K562 (cell line): Measurements from ENCODE around the gene LCN12. TPM values are rescaled to one million over a fixed set of nuclear protein-coding genes. Genes with fewer than 3 reads are reported as not detected.
A peak's percentile ranks its signal among the peaks of the same experiment; 100 is the strongest.

Source experiments
- ARID4B ChIP-seq: sonication (generic); formaldehyde crosslinking; IDR thresholded peaks from 2 replicates; pipeline ENCODE4 v1.8.0; 2022; ENCODE audit warnings: mild to moderate bottlenecking, missing genetic modification reagents
- EGR1 ChIP-seq: fragments of 450-650 bp; conservative IDR thresholded peaks from 2 replicates; pipeline ENCODE4 v1.6.1; 2017; ENCODE audit warnings: mild to moderate bottlenecking
- ELK3 ChIP-seq: fragments of 450-650 bp; formaldehyde crosslinking; IDR thresholded peaks from 2 replicates; pipeline ENCODE4 v1.4.0; 2020; ENCODE audit warnings: mild to moderate bottlenecking
- ETS1 ChIP-seq: conservative IDR thresholded peaks from 2 replicates; pipeline ENCODE4 v1.6.1; 2011; ENCODE audit warnings: low read depth, mild to moderate bottlenecking, low read length; ENCODE audit not compliant: control insufficient read depth
- HMBOX1 ChIP-seq: sonication (generic); IDR thresholded peaks from 2 replicates; pipeline ENCODE4 v1.6.1; 2016
- PTBP1 ChIP-seq: fragments of 200-400 bp; formaldehyde crosslinking; IDR thresholded peaks from 2 replicates; pipeline ENCODE4 v1.6.1; 2017; ENCODE audit warnings: low read depth, low read length
- TBL1XR1 ChIP-seq, 2 experiments: IDR thresholded peaks; 2 replicates each; pipeline ENCODE4 v1.6.1; 2012; ENCODE audit warnings: improper control_type of control experiment in 2 of 2, low read length in 2 of 2, mild to moderate bottlenecking in 1 of 2
- XRCC3 ChIP-seq: fragments of 450-650 bp; IDR thresholded peaks from 2 replicates; pipeline ENCODE4 v1.6.1; 2017; ENCODE audit warnings: mild to moderate bottlenecking, moderate library complexity
- ZEB2 ChIP-seq: fragments of 450-650 bp; IDR thresholded peaks from 2 replicates; pipeline ENCODE4 v1.6.1; 2016
- polyA plus RNA-seq, 8 experiments: library from polyadenylated mRNA; depleted of rRNA in 4 of 8; stranded (reverse) in 5 of 8; unstranded in 3 of 8; fragments of >200 nt; fragmentation: Nextera tagmentation in 2 of 8; fragmentation: Illumina TruSeq in 1 of 8; extraction: Ambion mirVana in 2 of 8; extraction: Trizol in 1 of 8; gene quantifications; 2 replicates each; pipeline versions ENCODE4 v1.2.1 to v1.2.3, GENCODE V29; 2011 to 2014; ENCODE audit warnings: inconsistent platforms in 1 of 8, missing spikeins in 1 of 8
- total RNA-seq, 7 experiments: library from RNA; depleted of rRNA in 6 of 7; stranded (reverse); fragments of >200 nt in 6 of 7; fragmentation: Illumina TruSeq in 2 of 7; extraction: Trizol in 2 of 7; gene quantifications; 2 replicates each; pipeline versions ENCODE4 v1.2.1 to v1.2.3, GENCODE V29; 2011 to 2021; ENCODE audit warnings: low replicate concordance in 1 of 7
- TF ChIP-seq, protein P1 (sequence below), 2 experiments: IDR thresholded peaks; 2 replicates each; pipeline ENCODE4 v1.6.1; 2011; ENCODE audit warnings: borderline replicate concordance in 1 of 2, control low read depth in 1 of 2, low read depth in 1 of 2, low read length in 1 of 2, mild to moderate bottlenecking in 1 of 2, mixed read lengths in 1 of 2, moderate library complexity in 1 of 2; ENCODE audit not compliant: insufficient read depth in 1 of 2, insufficient read length in 1 of 2, poor library complexity in 1 of 2, severe bottlenecking in 1 of 2; ENCODE audit errors: extremely low read depth in 1 of 2
- TF ChIP-seq, protein P2 (sequence below): fragments of 250-450 bp; sonication (Bioruptor Pico); IDR thresholded peaks from 2 replicates; pipeline ENCODE4 v1.9.0; 2021; ENCODE audit warnings: mild to moderate bottlenecking, inconsistent platforms

Gene LCN12
- total and polyA plus RNA-seq, 9 of the 15 experiments (the other 6 are each of a cell fraction or from before 2014, with no cell fraction given), result 0.05 TPM; not detected in 8

DNA sequence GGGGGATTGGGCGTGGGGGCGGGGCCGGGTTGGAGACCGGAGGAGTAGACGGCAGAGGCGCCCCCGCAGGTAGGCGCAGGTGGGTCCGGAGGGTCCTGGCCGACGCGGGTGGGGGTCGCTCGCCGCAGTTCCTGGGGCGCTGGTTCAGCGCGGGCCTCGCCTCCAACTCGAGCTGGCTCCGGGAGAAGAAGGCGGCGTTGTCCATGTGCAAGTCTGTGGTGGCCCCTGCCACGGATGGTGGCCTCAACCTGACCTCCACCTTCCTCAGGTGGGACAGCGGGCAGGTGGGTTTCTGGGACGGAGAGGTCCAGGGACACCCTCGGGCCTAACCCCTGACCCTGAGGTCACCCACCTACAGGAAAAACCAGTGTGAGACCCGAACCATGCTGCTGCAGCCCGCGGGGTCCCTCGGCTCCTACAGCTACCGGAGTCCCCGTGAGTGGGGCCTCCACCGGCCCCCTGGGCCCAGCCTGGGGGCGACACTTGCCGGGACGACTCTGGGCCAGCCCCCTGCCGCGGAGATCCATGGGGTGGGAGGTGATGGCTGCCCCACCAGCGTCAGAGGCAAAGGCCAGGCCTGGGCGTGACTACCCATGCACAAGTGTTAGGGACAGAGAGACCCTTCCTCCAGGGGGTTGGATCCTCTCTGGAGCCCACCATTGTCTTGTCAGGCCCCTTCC is 26.9 kb downstream of the LCN12 start (continued):
- TF ChIP-seq, protein P1, sequence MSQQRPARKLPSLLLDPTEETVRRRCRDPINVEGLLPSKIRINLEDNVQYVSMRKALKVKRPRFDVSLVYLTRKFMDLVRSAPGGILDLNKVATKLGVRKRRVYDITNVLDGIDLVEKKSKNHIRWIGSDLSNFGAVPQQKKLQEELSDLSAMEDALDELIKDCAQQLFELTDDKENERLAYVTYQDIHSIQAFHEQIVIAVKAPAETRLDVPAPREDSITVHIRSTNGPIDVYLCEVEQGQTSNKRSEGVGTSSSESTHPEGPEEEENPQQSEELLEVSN (IDR thresholded peaks at IDR 0.05; ENCODE audit: borderline replicate concordance in 1 of 2, extremely low read depth in 1 of 2, insufficient read depth in 1 of 2, insufficient read length in 1 of 2, low read depth in 1 of 2, low read length in 1 of 2, poor library complexity in 1 of 2, severe bottlenecking in 1 of 2), result peak in 1 of 2 experiments; percentile 44
- TF ChIP-seq ELK3 (CRISPR knock-in tag), result no peak
- no peak for TF ChIP-seq HMBOX1
- TF ChIP-seq PTBP1, result no peak
- TF ChIP-seq ARID4B, result 0 out of 2 replicates have a peak, but pooled peaks have one; percentile 22
- TF ChIP-seq ZEB2, result peak; percentile 65
- TF ChIP-seq EGR1, result peak; percentile 76
- TF ChIP-seq ETS1, result 0 out of 2 replicates have a peak, but pooled peaks have one; percentile 23
- TF ChIP-seq, protein P2, sequence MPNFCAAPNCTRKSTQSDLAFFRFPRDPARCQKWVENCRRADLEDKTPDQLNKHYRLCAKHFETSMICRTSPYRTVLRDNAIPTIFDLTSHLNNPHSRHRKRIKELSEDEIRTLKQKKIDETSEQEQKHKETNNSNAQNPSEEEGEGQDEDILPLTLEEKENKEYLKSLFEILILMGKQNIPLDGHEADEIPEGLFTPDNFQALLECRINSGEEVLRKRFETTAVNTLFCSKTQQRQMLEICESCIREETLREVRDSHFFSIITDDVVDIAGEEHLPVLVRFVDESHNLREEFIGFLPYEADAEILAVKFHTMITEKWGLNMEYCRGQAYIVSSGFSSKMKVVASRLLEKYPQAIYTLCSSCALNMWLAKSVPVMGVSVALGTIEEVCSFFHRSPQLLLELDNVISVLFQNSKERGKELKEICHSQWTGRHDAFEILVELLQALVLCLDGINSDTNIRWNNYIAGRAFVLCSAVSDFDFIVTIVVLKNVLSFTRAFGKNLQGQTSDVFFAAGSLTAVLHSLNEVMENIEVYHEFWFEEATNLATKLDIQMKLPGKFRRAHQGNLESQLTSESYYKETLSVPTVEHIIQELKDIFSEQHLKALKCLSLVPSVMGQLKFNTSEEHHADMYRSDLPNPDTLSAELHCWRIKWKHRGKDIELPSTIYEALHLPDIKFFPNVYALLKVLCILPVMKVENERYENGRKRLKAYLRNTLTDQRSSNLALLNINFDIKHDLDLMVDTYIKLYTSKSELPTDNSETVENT (CRISPR knock-in tag), result peak; percentile 58; the same call in 1 of the 2 replicates
- TF ChIP-seq XRCC3, result no peak
- no peak for TF ChIP-seq TBL1XR1 (IDR thresholded peaks at IDR 0.05; ENCODE audit: low read length in 2 of 2)
